Suprapubic skin (tissue), 3 donors: Measurements from ENCODE around the gene EEF1AKMT2.

Source experiments
- CTCF ChIP-seq, 2 donors: fragments of 200-600 bp in 1 of 2; fragments of 450-650 bp in 1 of 2; sonication (generic) in 1 of 2; IDR thresholded peaks; one replicate each; pipeline ENCODE4 v1.5.1; 2016 to 2019; ENCODE audit warnings: antibody characterized with exemption in 2 of 2, mild to moderate bottlenecking in 1 of 2, moderate library complexity in 1 of 2
- POLR2AphosphoS5 ChIP-seq, 3 donors: sonication (generic); formaldehyde crosslinking; IDR thresholded peaks; one replicate each; pipeline ENCODE4 v1.6.1; 2017; ENCODE audit warnings: antibody characterized with exemption in 3 of 3

GRCh38 chr10:124824507-124824906, 32.8 kb upstream of the EEF1AKMT2 start:
- TF ChIP-seq CTCF (IDR thresholded peaks at IDR 0.05) (no peak), POLR2AphosphoS5 (IDR thresholded peaks at IDR 0.05) (no peak)
